ENCODE results near the gene FST.

Gene FST

DNA sequence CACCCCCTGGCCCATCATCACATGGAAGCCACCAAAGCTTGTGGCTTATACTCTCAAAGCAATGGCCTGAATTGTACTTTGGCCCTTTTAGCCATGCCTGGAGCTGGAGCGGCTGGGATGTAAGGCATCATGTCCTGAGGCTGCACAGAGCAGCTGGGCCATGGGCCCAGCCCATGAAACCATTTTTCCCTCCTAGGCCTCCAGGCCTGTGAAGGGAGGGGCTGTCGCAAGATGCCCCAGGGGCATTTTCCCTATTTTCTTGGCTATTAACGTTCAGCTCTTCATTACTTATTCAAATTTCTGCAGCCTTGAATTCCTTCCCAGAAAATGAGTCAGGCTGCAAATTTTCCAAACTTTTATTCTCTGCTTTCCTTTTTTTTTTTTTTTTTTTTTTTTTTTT lies 27.7 kb downstream of the FST start:
- DNase-seq, result no peak

DNA sequence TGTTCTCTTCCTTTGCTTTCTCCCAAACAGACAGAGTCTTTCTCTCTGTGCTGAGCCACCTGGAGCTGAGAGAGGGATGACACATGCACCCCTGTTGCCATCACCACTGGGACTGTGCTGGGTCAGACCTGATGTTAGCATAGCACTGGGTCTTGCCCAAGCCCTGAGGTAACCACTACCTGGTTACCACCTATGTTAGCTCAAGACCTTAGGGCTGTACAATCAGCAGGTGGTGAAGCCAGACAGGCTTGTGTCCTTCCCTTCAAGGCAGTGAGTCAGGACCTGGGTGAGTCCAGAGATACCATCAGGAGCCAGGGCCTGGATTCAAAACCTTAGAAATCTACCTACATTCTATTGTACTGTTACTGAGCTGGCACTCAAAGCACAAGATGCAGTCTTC lies 32.1 kb downstream of the FST start:
- no peak for DNase-seq

DNA sequence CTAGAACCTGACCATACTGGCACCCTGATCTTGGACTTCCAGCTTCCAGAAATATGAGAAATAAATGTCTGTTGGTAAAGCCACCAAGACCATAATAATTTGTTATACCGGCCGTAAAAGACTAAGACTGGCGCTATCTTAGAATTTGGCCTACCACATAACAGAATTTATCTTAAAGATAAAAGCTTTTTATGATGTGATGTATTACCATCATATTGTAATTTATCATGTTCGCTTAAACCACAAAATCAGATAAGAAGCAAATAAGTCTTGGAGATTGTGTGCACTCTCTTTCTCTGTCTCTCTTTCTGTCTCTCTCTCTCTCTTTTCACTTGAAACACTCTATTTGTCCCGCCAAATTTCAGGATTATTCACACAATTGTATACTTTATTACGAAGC lies 35.6 kb downstream of the FST start:
- no peak for DNase-seq

DNA sequence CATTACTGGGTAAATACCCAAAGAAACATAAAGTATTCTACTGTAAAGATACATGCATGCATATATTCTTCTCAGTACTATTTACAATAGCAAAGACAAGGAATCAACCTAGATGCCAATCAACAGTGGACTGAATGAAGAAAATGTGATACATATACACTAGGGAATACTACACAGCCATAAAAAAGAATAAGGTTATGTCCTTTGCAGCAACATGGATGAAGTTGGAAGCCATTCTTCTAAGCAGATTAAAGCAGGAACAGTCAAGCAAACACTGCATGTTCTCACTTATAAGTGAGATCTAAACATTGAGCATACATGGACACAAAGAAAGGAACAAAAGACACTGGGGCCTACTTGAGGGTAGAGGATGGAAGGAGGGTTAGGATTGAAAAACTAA lies 40.4 kb downstream of the FST start:
- no peak for DNase-seq
